HG03439 (cell line): ENCODE measurements around the gene SELP.

ENCODE experiments used
- ATAC-seq: cut with Tn5 transposase; IDR thresholded peaks from one replicate; pipeline ENCODE4 v1.9.1; 2021; ENCODE audit warnings: mild to moderate bottlenecking, moderate library complexity; ENCODE audit not compliant: unreplicated experiment

Gene SELP

DNA sequence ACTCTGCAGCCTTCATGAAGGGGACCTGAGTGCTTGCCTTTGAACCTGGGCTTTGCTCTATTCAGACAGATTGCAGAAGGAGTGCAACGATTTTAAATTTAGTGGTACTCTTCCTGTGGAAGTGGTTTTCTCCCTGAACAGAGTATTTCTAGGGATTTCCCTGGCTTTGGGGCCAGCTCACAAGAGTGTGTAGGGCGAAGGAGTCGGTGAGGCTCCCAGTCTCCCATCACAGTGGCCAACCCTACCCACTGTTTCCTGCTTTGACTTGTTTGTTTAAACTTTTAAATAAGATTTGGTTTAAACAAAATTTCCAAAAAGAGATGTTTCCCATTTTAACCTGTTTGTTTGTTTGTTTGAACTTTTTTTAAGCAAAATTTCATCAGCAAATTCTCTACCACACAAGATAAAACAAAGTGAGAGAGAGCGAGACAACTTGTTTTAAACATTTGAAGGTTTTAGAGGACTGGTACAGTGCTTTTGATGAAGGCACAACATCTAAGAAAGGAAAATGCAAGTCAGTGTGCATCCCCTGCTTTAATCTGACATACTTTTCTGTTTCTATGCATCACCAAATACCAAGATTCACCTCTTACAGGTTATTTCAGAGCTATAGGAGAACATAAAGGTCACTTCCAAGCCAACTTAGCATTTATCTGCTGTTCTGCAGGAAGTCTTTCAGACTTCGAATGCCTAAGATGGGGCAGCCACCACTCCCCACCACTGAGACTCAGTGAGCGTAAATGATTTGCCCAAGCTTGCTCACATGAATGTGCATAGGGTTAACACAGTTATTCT lies 6.6 kb downstream of the SELP start:
- no peak for ATAC-seq

- ATAC-seq: no peak
Observed at GRCh38 chr1:169620565-169620964, 9.4 kb downstream of the SELP start.

DNA sequence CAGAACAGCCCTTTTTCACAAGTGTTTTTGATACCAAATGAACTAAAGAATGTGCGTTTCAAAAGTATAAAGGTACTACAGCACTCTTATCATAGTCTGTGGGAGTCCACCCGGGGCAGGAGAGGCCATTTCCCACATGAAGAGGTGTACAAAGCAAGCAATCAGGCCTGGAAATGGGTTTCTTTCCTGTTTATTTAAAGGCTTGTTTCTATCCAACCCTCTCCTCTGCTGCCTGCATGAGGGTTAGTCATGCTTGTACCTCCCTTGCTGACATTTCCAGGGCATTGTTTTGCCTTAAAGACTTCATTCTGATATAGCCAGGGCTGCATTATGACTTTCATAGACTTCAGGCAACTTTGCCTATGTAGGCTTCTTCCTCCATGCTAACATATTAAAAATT lies 11.6 kb downstream of the SELP start:
- no peak for ATAC-seq

- ATAC-seq: no peak
Observed at GRCh38 chr1:169615803-169616202, 14.1 kb downstream of the SELP start.

DNA sequence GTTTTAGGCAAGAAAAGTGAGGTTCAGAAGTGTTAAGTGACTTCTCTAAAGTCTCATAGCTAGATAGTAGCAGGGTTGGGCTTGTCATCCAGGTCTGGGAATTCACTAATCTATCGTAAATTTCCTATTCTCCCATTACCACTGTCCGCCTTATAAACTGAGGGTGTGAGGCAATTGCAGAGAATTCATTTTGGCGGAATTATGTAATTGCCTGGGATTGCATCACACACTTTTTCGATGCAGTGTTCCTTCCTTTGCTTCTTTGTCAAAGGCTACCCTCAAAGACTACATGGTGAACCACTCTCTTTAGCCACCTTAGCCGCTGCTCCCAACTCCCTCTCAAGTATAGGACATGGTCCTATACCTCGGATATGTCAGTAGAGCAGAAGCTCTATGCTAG lies 19.1 kb downstream of the SELP start:
- no peak for ATAC-seq

DNA sequence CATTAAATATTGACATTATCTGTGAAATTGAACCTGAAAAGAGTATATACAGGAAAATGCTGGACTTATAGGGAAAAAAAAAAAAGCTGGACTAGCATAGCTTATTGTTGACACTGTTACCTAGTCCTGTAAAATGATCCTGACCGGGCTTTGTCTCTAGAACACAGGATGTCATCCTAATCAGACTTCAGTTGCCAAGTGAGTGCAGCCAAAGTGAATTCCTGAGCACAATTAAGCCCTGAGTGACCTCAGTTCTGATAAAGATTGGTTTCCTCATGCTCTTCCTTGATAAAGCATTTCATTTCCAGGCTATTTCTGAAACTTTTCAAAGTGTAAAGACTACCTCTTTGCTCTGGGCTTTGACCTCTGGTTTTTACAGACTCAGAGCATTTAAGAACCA lies 19.8 kb downstream of the SELP start:
- no peak for ATAC-seq

DNA sequence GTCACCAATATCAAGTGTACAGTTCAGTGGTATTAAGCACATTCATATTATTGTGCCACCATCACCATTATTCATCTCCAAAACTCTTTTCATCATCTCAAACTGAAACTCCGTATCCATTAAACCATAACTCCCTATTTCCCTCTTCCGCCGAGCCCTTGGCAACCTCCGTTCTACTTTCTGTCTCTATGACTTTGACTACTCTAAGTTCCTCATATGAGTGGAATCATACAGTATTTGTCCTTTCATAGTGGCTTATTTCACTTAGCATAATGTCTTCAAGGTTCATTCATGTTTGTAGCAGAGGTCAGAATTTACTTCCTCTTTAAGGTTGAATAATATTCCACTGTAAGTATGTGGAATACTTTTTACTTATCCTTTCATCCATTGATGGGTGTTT lies 21.7 kb downstream of the SELP start:
- no peak for ATAC-seq

DNA sequence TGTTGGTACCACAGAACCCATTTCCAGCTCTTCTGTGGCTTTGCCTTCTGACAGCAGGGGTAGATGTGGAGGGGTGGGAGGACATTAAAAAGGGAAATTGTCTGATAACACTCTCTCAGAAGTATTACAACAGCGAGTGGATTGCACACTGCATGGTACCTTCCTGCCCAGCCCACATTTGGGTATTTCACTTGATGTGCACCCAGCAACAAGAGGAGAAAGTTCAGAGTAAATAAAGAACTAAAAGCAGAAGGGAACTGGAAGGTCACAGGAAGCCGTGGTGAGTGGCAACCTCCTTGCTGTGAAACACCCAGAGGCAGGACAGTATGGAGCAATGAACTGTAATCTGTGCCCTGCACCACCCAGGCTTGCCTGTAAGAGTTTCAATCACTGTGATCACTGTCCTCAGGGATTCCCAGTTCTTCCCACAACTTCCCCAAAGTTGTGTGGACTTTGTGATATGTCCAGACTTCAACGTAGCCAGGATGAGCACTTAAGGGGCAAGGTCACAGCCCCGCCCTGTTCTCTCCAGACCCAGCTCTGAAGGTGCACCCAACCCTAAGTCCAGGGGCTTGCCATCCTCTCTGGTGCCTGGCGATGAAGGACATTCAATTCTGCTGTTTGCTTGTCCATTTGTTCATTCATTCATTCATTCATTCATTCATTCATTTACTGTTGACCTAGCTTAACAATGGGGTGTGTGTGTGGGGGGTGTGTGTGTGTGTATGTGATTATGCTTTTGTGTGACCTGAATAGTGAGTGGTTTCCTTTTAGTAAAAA lies 25.0 kb downstream of the SELP start:
- ATAC-seq: no peak

- ATAC-seq: no peak
Observed at GRCh38 chr1:169601096-169601881, 28.6 kb downstream of the SELP start.

- no peak for ATAC-seq
Observed at GRCh38 chr1:169595764-169596711, 33.9 kb downstream of the SELP start.

GRCh38 chr1:169594391-169594790 lies 35.5 kb downstream of the SELP start:
- no peak for ATAC-seq

DNA sequence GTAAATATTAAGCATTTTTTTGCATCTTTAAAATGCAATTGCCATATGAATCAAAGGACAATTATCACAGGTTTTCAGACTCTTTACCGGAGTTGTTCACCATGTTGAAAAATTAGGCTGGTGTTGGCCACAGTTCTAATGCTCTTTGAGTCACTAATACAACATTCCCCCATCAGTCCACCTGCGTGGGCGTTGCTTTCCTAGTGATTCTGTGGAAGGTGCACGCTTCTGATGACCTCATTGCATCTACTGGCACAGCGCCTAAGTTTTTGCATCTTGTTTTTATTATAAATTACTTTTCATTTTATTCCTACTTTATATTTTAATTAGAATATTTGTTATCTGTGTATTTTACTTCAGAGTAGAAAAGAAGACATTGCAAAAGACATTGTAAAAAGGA lies 39.0 kb downstream of the SELP start:
- no peak for ATAC-seq

DNA sequence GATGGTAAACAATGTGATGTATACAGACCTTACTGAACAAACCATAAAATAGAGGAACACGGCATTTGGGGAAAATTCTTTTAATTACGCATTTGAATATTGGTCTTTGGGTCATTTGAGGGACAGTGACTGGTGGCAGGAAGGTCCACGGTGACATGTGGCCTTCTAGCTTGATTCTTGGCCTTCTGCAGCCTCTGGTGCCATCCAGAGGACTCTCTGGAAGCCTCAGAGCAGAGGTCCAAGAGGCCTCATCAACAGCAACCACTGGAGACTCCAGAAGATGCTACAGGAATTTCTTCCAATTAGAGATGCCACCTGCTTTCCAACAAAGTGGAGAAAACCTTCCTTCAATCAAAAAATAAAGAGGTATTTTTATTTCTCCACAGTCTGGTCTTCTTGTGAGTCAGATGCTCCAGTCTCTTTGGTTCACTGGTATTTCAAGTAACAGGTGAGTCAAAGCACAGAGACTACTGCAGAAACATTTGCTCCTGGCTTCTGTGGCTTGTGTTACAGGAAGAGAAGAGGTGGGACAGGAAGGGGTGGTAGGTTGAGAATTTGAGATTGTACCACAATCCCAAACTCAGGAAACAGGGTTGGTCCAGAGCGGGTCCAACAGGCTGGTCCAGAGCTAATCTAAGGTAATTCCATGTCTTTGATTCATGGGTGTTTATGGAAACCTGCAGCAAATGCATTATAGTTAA lies 41.0 kb downstream of the SELP start:
- ATAC-seq: no peak

DNA sequence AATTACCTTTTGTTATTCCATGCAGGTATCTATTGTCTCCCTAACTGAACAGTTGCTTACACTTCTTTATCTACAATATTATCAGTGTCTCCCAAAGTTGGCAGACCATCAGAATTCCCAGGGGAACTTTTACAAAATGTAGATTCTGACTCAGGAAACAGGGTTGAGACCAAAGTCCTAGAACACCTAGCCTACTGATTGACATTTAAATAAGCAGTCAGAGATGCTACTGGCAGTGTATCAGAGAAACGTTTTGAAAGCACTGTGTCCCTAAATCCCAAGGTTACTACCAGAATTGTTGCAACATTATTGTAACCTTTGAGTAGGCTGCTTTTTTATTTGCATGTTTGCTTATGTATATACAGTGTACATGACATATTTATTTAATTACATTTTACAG lies 41.8 kb downstream of the SELP start:
- ATAC-seq: no peak

GRCh38 chr1:169586395-169587255 lies 43.3 kb downstream of the SELP start, which contains the start of gene F5:
Gene F5, minus strand, starts transcription at chr1:169586481. Its CDS starts 95 bp downstream, at chr1:169586386.
- peak; percentile 93 for ATAC-seq

DNA sequence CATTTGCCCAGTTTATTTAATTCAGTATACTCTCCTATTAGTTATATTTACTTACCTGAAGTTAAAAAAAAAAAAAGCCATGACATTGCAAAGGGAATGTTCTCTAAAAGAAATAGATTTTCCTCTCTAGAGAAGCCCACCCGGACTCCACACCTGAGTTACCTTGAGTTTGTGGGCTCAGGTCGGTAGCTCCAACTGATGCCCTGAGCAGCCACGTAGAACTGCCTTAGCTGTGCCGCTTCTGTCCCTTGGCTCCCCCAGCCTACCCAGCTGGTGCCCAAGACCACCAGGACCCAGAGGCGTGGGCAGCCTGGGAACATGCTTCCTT lies 43.9 kb downstream of the SELP start:
- peak; percentile 24 for ATAC-seq

GRCh38 chr1:169585181-169585580 lies 44.7 kb downstream of the SELP start:
- ATAC-seq: no peak

GRCh38 chr1:169584483-169585144 lies 45.3 kb downstream of the SELP start:
- ATAC-seq: no peak
